Fibroblast of villous mesenchyme (primary cell): Measurements from ENCODE around the gene PTPRE. TPM values are rescaled to one million over a fixed set of nuclear protein-coding genes. Genes with fewer than 3 reads are reported as not detected.

Experiments used
- DNase-seq: peaks from one replicate; pipeline ENCODE4 v3.0.0-alpha.2; 2010; ENCODE audit warnings: low read depth
- H3K4me3 ChIP-seq: 2 replicates; pipeline ENCODE4 v1.5.1; 2011; ENCODE audit warnings: low read depth, mild to moderate bottlenecking, low read length
- CTCF ChIP-seq: IDR thresholded peaks from 2 replicates; pipeline ENCODE4 v1.5.1; 2012; ENCODE audit warnings: low read depth, mild to moderate bottlenecking, low read length; ENCODE audit not compliant: insufficient read depth
- total RNA-seq: library from RNA; depleted of rRNA; stranded (reverse); fragments of >200 nt; gene quantifications from 2 replicates; pipeline ENCODE4 v1.2.3, GENCODE V29; 2012

Gene PTPRE
- total RNA-seq, 1 donor, result 11.2 TPM

DNA sequence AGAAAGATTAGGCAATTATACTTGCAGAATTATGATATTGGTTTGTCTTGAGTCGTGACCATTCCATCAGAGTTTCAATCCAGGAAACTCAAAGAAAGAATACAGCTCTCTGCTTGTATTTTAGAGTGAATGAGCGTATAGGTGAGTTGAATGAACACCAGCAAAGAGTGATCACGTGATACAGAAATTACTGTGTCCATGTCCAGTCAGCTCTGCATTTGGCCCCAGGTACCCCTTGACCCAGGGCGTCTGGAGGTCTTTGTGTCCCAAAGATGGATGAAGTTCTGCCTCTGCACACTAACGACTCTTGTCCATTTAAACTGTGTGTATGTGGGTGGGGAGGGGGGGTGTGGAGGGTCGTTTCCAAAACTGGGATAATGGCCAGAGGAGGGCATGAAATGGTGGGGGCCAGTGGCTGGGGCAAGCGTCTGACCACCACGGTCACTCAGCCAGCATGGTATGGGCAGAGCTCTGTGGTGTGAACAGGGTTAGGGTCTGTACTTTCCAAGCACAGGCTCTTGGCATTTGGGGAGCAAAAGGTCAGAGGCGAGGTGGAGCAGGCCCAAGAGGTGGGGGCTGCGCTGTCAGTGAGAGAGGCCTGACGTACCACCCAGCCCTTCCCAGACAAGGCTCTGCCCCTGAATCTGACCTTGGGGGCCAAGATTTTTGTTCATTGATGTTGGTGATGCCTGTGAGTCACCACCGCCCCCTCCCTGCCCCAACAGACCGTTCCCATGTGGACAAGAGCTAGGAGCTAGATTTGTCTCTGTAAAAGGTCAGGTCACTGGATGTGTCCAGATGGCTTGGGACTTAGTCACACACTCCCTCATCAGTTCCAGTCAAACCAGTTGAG, 1.4 kb downstream of the PTPRE start:
- no peak for TF ChIP-seq CTCF
- DNase-seq, result peak; percentile 90
- peak overlapping the region; percentile 58 for H3K4me3 ChIP-seq

DNA sequence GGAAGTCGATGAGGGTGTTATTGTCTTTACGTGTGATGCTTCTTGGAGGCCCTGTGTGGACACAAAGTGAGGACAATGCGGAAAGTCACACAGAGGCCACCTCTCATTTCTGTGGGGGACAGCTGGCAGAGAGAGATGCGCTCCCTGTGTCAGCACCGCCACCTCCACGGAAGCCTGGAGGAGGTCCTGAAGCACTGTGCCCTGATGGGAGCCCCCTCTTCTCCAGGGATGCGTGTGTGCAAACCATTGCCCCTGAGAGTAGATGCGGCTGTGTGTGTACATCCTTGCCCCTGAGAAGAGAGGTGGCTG, 2.0 kb downstream of the PTPRE start:
- no peak overlapping the region for H3K4me3 ChIP-seq
- TF ChIP-seq CTCF, result no peak
- DNase-seq, result no peak

GRCh38 chr10:127909716-127910463, 3.0 kb downstream of the PTPRE start:
- no peak for DNase-seq
- no peak for TF ChIP-seq CTCF
- no peak overlapping the region for H3K4me3 ChIP-seq

GRCh38 chr10:127910464-127910770, 3.5 kb downstream of the PTPRE start:
- H3K4me3 ChIP-seq, result no peak overlapping the region
- no peak for TF ChIP-seq CTCF
- no peak for DNase-seq

DNA sequence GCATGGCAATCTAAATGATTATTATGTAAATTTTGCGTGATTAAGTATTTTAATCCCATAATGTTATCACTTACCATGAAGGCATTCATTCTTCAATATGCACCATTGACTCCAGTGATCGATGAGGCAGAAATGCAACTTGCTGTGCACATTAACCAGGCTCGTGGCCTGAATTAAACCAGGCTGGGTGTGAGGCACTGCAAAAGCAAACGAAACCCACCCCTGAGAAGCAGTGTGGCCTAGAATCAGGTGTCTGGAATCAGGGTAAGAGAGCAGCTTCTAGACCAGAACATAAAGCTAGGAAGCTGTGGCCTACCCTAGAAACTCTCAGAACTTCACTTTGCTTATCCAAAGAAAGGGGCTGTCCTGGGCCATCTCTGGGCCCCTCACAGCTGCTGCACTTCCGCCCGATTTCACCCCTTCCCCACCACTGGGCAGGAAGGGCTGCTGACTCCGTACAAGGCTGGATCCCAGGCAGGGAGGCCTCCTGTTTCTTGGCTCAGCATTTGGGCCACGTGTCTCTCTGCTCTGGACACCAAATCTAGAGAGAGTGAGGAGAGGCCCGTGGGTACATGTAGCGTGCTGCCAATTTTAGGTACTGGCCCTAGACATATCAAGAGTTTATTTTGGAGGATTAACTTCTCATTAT, 4.4 kb downstream of the PTPRE start:
- H3K4me3 ChIP-seq, result no peak overlapping the region
- no peak for DNase-seq
- no peak for TF ChIP-seq CTCF

DNA sequence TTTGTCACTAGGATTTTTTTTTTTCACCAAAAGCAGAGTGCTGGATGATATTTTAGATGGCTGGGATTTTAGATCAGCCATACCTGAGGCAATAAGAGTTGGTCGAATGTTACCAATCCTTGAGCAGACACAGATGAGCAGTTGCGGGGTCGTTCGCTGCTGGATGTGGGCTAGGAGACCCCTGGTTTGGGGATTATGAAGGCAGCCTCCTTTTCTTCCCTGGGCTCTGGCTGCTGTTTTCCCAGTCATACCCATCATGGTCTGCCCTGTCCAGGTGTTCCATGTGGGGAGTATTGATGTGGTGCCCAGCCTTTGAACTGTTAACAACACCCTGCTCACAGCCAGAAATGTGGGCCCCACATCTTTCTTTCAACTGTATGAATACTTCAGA, 5.0 kb downstream of the PTPRE start:
- TF ChIP-seq CTCF, result no peak
- no peak overlapping the region for H3K4me3 ChIP-seq

More for the DNA sequence above, 5.0 kb downstream of the PTPRE start:
- DNase-seq, result no peak
